C4-2B (cell line): ENCODE data around the gene COCH.

Source experiments
- ZFX ChIP-seq: fragments of 450-650 bp; IDR thresholded peaks from 2 replicates; pipeline ENCODE4 v1.6.1; 2017
- TF ChIP-seq, protein P1 (sequence below): fragments of 450-650 bp; conservative IDR thresholded peaks from 2 replicates; pipeline ENCODE4 v1.5.1; 2017; ENCODE audit warnings: mild to moderate bottlenecking

DNA sequence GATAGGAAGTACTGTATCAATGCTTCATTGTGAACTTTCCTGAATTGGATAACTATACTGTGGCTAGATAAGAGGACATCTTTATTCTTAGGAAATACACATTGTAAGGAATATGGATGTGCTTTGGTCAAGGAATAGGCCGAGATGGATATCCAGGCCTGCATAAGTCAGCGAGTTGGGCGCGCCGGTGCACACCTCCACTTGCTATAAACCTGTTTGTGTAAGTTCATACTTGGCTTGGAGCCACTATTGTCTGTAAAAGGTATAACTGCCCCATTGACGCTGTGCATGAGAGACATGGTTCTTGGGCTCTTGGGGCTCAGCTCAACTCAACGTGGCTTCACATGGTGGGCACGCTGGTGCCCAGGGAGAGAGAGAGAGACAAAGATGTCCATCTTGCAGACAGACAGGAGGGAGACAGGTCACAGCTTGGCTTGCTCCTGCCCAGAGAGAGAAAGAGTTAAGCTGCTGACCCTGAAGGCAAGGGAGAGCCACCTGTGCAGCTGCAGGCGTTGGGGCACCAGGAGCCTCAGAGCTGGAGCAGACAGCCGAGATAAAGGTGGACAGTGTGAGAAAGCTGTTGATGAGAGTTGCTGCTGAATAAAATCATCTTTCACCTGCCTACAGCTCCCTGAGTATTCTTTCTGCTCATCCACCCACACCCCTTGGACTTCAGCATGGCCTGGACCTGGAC is 34.1 kb upstream of the COCH start:
- TF ChIP-seq, protein P1, sequence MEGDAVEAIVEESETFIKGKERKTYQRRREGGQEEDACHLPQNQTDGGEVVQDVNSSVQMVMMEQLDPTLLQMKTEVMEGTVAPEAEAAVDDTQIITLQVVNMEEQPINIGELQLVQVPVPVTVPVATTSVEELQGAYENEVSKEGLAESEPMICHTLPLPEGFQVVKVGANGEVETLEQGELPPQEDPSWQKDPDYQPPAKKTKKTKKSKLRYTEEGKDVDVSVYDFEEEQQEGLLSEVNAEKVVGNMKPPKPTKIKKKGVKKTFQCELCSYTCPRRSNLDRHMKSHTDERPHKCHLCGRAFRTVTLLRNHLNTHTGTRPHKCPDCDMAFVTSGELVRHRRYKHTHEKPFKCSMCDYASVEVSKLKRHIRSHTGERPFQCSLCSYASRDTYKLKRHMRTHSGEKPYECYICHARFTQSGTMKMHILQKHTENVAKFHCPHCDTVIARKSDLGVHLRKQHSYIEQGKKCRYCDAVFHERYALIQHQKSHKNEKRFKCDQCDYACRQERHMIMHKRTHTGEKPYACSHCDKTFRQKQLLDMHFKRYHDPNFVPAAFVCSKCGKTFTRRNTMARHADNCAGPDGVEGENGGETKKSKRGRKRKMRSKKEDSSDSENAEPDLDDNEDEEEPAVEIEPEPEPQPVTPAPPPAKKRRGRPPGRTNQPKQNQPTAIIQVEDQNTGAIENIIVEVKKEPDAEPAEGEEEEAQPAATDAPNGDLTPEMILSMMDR = no peak
- no peak for TF ChIP-seq ZFX
